Spleen (tissue), 11 donors: ENCODE measurements around the gene DDX5. TPM values are rescaled to one million over a fixed set of nuclear protein-coding genes. Genes with fewer than 3 reads are reported as not detected.
A peak's percentile ranks its signal among the peaks of the same experiment; 100 is the strongest.

Experiments
- DNase-seq: peaks from one replicate; pipeline ENCODE4 v3.0.0-alpha.2; 2020
- H3K27ac ChIP-seq, 8 donors: fragments of 200-600 bp; sonication (generic) in 7 of 8; 1 replicate in 4 of 8; 2 replicates in 4 of 8; pipeline versions ENCODE4 v1.5.0 to v1.8.0; 2016 to 2021; ENCODE audit warnings: inconsistent platforms in 4 of 8, mild to moderate bottlenecking in 4 of 8, moderate library complexity in 1 of 8
- H3K27me3 ChIP-seq, 7 donors: fragments of 200-600 bp; sonication (generic) in 6 of 7; replicated peaks in 1 of 7; 1 replicate in 4 of 7; 2 replicates in 3 of 7; pipeline versions ENCODE4 v1.5.0 to v1.8.0; 2016 to 2021; ENCODE audit warnings: inconsistent platforms in 3 of 7, mild to moderate bottlenecking in 1 of 7
- H3K36me3 ChIP-seq, 6 donors: fragments of 200-600 bp; sonication (generic) in 5 of 6; 1 replicate in 4 of 6; 2 replicates in 2 of 6; pipeline versions ENCODE4 v1.5.0 to v1.8.0; 2016 to 2021; ENCODE audit warnings: inconsistent platforms in 2 of 6
- H3K4me1 ChIP-seq, 6 donors: fragments of 200-600 bp; sonication (generic) in 5 of 6; 1 replicate in 3 of 6; 2 replicates in 3 of 6; pipeline versions ENCODE4 v1.5.0 to v1.8.0; 2016 to 2021; ENCODE audit warnings: inconsistent platforms in 3 of 6
- H3K4me3 ChIP-seq, 8 donors: fragments of 200-600 bp; sonication (generic) in 7 of 8; 1 replicate in 4 of 8; 2 replicates in 4 of 8; pipeline versions ENCODE4 v1.5.0 to v1.8.0; 2016 to 2021; ENCODE audit warnings: inconsistent platforms in 4 of 8, mild to moderate bottlenecking in 4 of 8, moderate library complexity in 2 of 8
- H3K9me3 ChIP-seq, 8 donors: fragments of 200-600 bp; sonication (generic) in 7 of 8; 1 replicate in 4 of 8; 2 replicates in 4 of 8; pipeline versions ENCODE4 v1.5.0 to v1.8.0; 2016 to 2021; ENCODE audit warnings: inconsistent platforms in 4 of 8
- CTCF ChIP-seq, 11 experiments: fragments of 200-600 bp in 7 of 11; fragments of 450-650 bp in 4 of 11; sonication (generic) in 4 of 11; IDR thresholded peaks in 8 of 11; conservative IDR thresholded peaks in 3 of 11; 1 replicate in 7 of 11; 2 replicates in 4 of 11; pipeline versions ENCODE4 v1.4.0 to v1.8.0; 2016 to 2021; ENCODE audit warnings: antibody characterized with exemption in 11 of 11, inconsistent platforms in 4 of 11, mild to moderate bottlenecking in 1 of 11
- POLR2A ChIP-seq, 3 donors: fragments of 450-650 bp; IDR thresholded peaks; one replicate each; pipeline ENCODE4 v1.5.1; 2017; ENCODE audit warnings: antibody characterized with exemption in 3 of 3, mild to moderate bottlenecking in 1 of 3
- POLR2AphosphoS5 ChIP-seq, 3 donors: sonication (generic); formaldehyde crosslinking; IDR thresholded peaks; one replicate each; pipeline ENCODE4 v1.5.1; 2017; ENCODE audit warnings: antibody characterized with exemption in 3 of 3
- WGBS, 5 donors: extraction: QIAGEN DNeasy Blood & Tissue Kit in 3 of 5; methylation state at CpG; one replicate each; pipeline versions ENCODE4 v1.1.5 to v1.1.7; 2013 to 2018; 5-methylcytosine and 5-hydroxymethylcytosine counted together
- intact Hi-C: fragments of 100-400 bp; cut with DNase I; formaldehyde crosslinking; loops from one replicate; pipeline ENCODE4 v1.15.0; 2023; ENCODE audit warnings: low total_unique reads
- polyA plus RNA-seq, 3 donors: library from polyadenylated mRNA; stranded (reverse); fragments of 200-250 nt; gene quantifications; one replicate each; pipeline ENCODE4 v1.2.1, GENCODE V29; 2013
- total RNA-seq, 7 donors: library from RNA; depleted of rRNA in 3 of 7; stranded (reverse); fragments of >200 nt in 3 of 7; fragmentation: NEBNext Ultra II Directional in 4 of 7; extraction: Animal tissue kit (Norgen Biotek cat#: 25700) in 4 of 7; gene quantifications; one replicate each; pipeline versions ENCODE4 v1.1.0 to v1.2.1, GENCODE V29; 2016 to 2021
- donor health status: healthy with polysubstance abuse.
- donor health status: DM: no; HTN: no; CAD: no; lungs with moderate emphysema.
- donor health status: DM: no; HTN: no; CAD: no.
- donor health status: Bipolar disorder and iron deficiency.
- donor health status: healthy.
- donor health status: DM: no; HTN: no; CAD: no.
- donor health status: DM: yes; HTN: yes; CAD: no.

The DDX5 gene
- total and polyA plus RNA-seq, 10 donors, result 493 to 2,219 (median 1,080) TPM

- WGBS, 5 donors, result 70 to 85% (median 74%) methylated on average over 7 of the region's 7 CpGs
Observed at GRCh38 chr17:64498308-64499203, 7.5 kb downstream of the DDX5 start.

DNA sequence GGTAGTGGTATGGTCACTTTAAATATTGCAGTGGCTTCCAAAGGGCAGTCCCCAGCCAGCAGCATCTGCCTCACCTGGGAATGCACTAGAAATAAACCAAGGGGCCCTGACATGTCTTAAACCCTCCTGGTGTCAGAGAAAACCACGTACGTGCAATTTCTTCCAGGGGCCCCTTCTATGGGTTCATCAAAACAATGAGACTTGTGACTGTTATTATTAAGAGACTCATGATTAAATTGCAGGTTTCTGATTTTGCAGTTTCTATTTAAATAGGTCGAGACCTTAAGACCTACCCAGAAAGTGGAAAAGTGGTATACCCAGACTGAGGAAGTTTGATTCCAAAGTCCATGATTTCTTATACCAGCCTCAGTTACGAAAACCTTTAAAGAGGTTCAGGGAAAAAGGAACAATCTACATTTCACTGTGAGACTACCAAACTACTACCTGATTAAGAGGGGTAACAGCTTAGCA is 8.5 kb downstream of the DDX5 start:
- DNase-seq, result no peak
- intact Hi-C loops, result loop anchor here (5.0 kb wide), 1 partner anchor 75 kb away; no protein-coding TSS in a partner anchor
- WGBS, 5 donors, result 37 to 52% (median 41%) methylated on average over 4 of the region's 4 CpGs
- H3K4me1 ChIP-seq, result peaks cover 30 to 98% (median 84%) of the 10 kb centered on the region in 6 donors
- H3K36me3 ChIP-seq, result peaks cover 3 to 64% (median 50%) of the 10 kb centered on the region in 6 donors
- H3K27ac ChIP-seq, result peak overlapping the region; percentile 77 to 94 (median 90)
- no peaks in the 10 kb centered on the region for H3K9me3 ChIP-seq
- peak overlapping the region; percentile 57 to 92 (median 78) for H3K4me3 ChIP-seq
- no peaks in the 10 kb centered on the region for H3K27me3 ChIP-seq
- TF ChIP-seq POLR2A (IDR thresholded peaks at IDR 0.05) (no peak), CTCF (IDR thresholded peaks at IDR 0.05 in 8 of 11, conservative IDR thresholded peaks at IDR 0.05 in 3 of 11) (no peak), POLR2AphosphoS5 (IDR thresholded peaks at IDR 0.05) (no peak)

More at GRCh38 chr17:64498308-64499203, 7.5 kb downstream of the DDX5 start:
- Histone ChIP-seq H3K27ac (peak overlapping the region in 2 of 8 donors; percentile 12 to 90), H3K9me3 (no peaks in the 10 kb centered on the region), H3K4me1 (peaks cover 39 to 98% (median 92%) of the 10 kb centered on the region in 6 donors), H3K4me3 (no peak overlapping the region), H3K27me3 (no peaks in the 10 kb centered on the region), H3K36me3 (peaks cover 6 to 64% (median 59%) of the 10 kb centered on the region in 6 donors)
- DNase-seq, result no peak
- intact Hi-C loops, result loop anchor here (5.0 kb wide), 1 partner anchor 76 kb away; no protein-coding TSS in a partner anchor
- TF ChIP-seq POLR2AphosphoS5 (IDR thresholded peaks at IDR 0.05) (peak in 1 of 3 donors; percentile 46), CTCF (IDR thresholded peaks at IDR 0.05 in 8 of 11, conservative IDR thresholded peaks at IDR 0.05 in 3 of 11) (no peak)

DNA sequence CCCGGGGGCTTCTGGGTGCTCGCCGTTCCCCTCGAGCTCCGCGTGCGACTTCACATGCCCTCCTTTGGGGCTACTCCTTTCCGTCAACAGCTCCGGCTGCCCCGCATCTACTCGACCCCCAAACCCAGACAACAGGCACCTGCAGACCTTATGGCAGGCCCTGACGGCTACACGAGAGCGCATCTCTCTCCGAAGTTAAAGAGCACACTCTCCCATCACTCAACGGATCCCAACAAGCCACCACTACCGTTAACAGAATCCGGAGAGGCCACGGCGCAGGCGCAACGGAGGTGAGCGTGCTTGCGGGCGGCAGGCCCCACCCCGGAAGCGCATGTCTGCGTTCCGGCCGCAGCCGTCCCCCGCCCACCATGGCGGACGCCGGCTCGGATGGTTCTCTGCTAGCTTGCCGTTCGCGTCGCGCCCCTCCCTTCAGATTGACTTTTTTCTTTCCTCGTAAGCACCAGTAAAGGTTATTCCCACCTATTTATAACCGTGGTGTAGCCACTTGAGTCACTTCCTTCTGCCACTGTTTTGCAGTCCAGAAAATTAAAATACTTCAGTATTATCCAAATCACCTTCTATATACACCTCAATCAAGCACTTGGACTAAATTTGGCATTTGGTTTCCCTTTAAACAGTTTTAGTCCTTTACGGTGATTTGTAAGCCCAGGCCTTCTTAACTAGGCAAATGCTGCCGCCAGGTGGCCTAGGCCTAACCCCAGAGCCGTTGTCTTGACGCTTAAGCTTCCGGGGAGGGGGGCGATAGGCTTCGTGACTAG is 9.1 kb downstream of the DDX5 start, which contains the start of gene POLG2:
TSS of gene POLG2 (minus strand) at position 269 of the 779 bp plus-strand sequence. CDS start at position 183, 86 bp downstream.
- Histone ChIP-seq H3K4me3 (peak within 1 kb of the TSS; percentile 57 to 92 (median 78)), H3K27me3 (no peaks in the 10 kb centered on the region), H3K9me3 (no peaks in the 10 kb centered on the region), H3K4me1 (peaks cover 25 to 98% (median 78%) of the 10 kb centered on the region in 6 donors), H3K36me3 (peaks cover 0 to 64% (median 43%) of the 10 kb centered on the region in 6 donors), H3K27ac (peak within 1 kb of the TSS; percentile 77 to 94 (median 90))
- DNase-seq, result peak; percentile 98
- TF ChIP-seq CTCF (IDR thresholded peaks at IDR 0.05 in 8 of 11, conservative IDR thresholded peaks at IDR 0.05 in 3 of 11) (peak in 10 of 11 experiments; percentile 19 to 61 (median 40)), POLR2AphosphoS5 (IDR thresholded peaks at IDR 0.05) (peak; percentile 97 to 99 (median 97)), POLR2A (IDR thresholded peaks at IDR 0.05) (peak in 1 of 3 donors; percentile 11)
- intact Hi-C loops, result loop anchor here (5.0 kb wide), 1 partner anchor 75 kb away; no protein-coding TSS in a partner anchor
- 1% methylated on average over 39 to 50 of the region's 50 CpGs for WGBS, 5 donors
